ENCODE data around the gene HDHD2. TPM values are rescaled to one million over a fixed set of nuclear protein-coding genes. Genes with fewer than 3 reads are reported as not detected.

Gene HDHD2
- total RNA-seq, 1 donor from 2014 or later, result 17.2 TPM

DNA sequence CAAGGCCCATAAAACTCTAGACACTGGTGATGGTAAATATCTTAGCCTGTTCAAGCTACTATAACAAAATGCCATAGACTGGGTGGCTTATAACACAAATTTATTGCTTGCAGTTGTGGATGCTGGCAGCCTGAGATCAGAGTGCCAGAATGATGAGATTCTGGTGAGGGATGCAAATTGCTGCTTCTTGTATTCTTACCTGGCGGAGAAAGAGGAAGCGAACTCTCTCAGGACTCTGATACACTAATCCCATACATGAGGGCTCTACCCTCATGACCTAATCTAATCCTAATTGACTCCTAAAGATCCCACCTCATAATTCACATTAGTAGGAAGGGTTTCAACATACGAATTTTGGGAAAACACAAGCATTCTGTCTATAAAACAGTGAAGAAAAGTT is 30.5 kb upstream of the HDHD2 start:
- H3K4me1 ChIP-seq, result no peaks in the 10 kb centered on the region
- DNase-seq (ENCODE audit: extremely low spot score in 2 of 2), result no peak
- no peak for TF ChIP-seq POLR2AphosphoS5 (IDR thresholded peaks at IDR 0.05; ENCODE audit: insufficient read depth in 1 of 2, low read depth in 1 of 2)
- TF ChIP-seq, protein P1, sequence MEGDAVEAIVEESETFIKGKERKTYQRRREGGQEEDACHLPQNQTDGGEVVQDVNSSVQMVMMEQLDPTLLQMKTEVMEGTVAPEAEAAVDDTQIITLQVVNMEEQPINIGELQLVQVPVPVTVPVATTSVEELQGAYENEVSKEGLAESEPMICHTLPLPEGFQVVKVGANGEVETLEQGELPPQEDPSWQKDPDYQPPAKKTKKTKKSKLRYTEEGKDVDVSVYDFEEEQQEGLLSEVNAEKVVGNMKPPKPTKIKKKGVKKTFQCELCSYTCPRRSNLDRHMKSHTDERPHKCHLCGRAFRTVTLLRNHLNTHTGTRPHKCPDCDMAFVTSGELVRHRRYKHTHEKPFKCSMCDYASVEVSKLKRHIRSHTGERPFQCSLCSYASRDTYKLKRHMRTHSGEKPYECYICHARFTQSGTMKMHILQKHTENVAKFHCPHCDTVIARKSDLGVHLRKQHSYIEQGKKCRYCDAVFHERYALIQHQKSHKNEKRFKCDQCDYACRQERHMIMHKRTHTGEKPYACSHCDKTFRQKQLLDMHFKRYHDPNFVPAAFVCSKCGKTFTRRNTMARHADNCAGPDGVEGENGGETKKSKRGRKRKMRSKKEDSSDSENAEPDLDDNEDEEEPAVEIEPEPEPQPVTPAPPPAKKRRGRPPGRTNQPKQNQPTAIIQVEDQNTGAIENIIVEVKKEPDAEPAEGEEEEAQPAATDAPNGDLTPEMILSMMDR (IDR thresholded peaks at IDR 0.05), result no peak
- no peak for TF ChIP-seq POLR2A (IDR thresholded peaks at IDR 0.05)
- no peak overlapping the region for H3K4me3 ChIP-seq
- no peaks in the 10 kb centered on the region for H3K27me3 ChIP-seq
- no peak overlapping the region for H3K27ac ChIP-seq
- H3K36me3 ChIP-seq, result no peaks in the 10 kb centered on the region
- H3K9me3 ChIP-seq, result no peaks in the 10 kb centered on the region
- intact Hi-C loops (cut with DNase I), result no loop called here

DNA sequence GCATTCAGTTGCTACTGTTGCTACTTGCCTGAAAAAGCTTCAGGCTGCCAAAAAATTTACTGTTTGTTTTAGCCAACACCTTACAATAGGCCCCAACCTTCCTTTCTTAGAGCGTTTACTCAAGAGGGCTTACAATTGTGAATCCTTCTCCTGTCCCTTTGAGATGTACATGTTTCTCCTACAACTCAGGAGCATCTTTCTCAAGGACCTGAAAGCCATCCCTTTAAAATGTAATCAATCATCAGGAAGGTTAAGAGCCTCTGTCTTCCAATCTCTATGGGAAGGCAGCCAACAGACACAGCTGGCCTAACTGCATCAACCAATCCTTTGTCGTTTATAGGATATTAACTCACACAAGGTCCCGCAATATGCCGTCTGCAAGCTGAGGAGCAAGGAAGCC is 29.2 kb upstream of the HDHD2 start:
- no peaks in the 10 kb centered on the region for H3K9me3 ChIP-seq
- no peaks in the 10 kb centered on the region for H3K27me3 ChIP-seq
- H3K27ac ChIP-seq, result no peak overlapping the region
- H3K4me3 ChIP-seq, result no peak overlapping the region
- no peak for DNase-seq (ENCODE audit: extremely low spot score in 2 of 2)
- TF ChIP-seq POLR2A (IDR thresholded peaks at IDR 0.05) (no peak), POLR2AphosphoS5 (IDR thresholded peaks at IDR 0.05; ENCODE audit: insufficient read depth in 1 of 2, low read depth in 1 of 2) (no peak)
- TF ChIP-seq, protein P1 (IDR thresholded peaks at IDR 0.05), result no peak
- H3K36me3 ChIP-seq, result no peaks in the 10 kb centered on the region
- peaks cover 8% of the 10 kb centered on the region for H3K4me1 ChIP-seq
- intact Hi-C loops (cut with DNase I), result no loop called here

DNA sequence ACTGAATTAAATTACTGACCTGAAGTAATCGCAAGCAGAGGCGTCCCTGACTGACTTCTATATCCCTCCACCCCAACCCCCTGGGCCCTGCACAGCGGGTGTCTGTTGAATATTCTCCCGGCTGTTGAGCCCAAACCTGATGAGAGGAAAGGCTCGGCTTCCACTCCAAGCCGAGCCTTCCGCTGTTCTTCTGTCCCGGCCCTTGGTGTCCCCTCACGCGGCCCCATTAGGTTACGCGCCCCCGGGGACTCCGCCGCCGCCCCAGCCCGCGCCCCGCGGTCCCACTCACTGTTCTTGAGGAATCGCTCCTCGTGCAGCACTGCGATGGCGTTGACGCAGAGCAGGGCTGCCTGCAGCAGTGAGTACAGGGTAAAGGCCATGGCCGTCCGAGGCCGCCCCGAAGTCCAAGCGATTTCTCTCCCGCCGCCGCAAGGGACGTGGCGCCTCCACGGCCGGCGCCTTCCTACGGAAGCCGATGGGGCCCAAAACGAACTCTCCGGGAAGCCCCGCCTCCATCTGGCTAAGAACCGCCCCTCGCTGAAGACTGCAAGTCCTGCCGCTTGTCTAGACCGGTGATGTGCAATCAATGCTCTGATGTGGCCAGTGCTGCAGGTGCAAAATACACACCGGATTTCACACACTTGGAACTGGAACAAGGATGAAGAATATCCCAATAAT is 25.7 kb upstream of the HDHD2 start, which contains the start of gene IER3IP1:
Gene IER3IP1, minus strand, starts transcription at position 467 of the 678 bp plus-strand sequence. Its CDS starts 87 bp downstream, at position 380.
- Histone ChIP-seq H3K36me3 (no peaks in the 10 kb centered on the region), H3K9me3 (no peaks in the 10 kb centered on the region), H3K4me1 (peaks cover 27% of the 10 kb centered on the region), H3K27me3 (no peaks in the 10 kb centered on the region), H3K27ac (peak within 1 kb of the TSS; percentile 82), H3K4me3 (peak within 1 kb of the TSS; percentile 77 to 93)
- TF ChIP-seq POLR2A (IDR thresholded peaks at IDR 0.05), result peak in 1 of 2 donors; percentile 30
- TF ChIP-seq, protein P1 (IDR thresholded peaks at IDR 0.05), result peak in 1 of 3 experiments; percentile 24
- peak; percentile 73 to 93 for TF ChIP-seq POLR2AphosphoS5 (IDR thresholded peaks at IDR 0.05; ENCODE audit: insufficient read depth in 1 of 2, low read depth in 1 of 2)
- intact Hi-C loops (cut with DNase I), result no loop called here
- DNase-seq (ENCODE audit: extremely low spot score in 2 of 2), result peak in 1 of 2 donors; percentile 95

DNA sequence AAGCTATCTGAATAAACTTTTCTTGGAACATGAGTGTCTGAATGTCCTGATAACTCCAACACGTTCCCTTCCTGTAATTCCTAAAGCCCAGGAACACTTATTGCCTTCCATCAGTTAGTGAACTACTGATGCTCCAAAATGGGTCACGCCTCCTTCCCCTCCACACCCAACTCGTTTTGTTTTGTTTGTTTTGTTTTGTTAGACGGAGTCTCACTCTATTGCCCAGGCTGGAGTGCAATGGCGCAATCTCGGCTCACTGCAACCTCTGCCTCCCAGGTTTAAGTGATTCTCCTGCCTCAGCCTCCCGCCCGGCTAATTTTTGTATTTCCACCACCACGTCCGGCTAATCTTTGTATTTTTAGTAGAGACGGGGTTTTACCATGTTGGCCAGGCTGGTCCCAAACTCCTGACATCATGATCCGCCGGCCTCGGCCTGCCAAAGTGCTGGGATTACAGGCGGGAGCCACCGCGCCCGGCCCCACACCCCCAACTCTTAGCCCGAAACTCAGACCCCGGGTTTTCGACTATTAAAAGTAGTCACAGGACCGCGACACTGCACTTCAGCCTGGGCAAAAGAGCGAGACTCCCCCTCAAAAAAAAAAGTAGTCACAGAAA is 25.1 kb upstream of the HDHD2 start:
- Histone ChIP-seq H3K27me3 (no peaks in the 10 kb centered on the region), H3K36me3 (no peaks in the 10 kb centered on the region), H3K9me3 (no peaks in the 10 kb centered on the region), H3K4me3 (peak overlapping the region; percentile 77 to 93), H3K27ac (peak overlapping the region; percentile 82), H3K4me1 (peaks cover 27% of the 10 kb centered on the region)
- intact Hi-C loops (cut with DNase I), result no loop called here
- TF ChIP-seq POLR2AphosphoS5 (IDR thresholded peaks at IDR 0.05; ENCODE audit: insufficient read depth in 1 of 2, low read depth in 1 of 2) (no peak), POLR2A (IDR thresholded peaks at IDR 0.05) (no peak)
- TF ChIP-seq, protein P1 (IDR thresholded peaks at IDR 0.05), result no peak
- no peak for DNase-seq (ENCODE audit: extremely low spot score in 2 of 2)
